Measurements from ENCODE around the gene SHC1.

DNA sequence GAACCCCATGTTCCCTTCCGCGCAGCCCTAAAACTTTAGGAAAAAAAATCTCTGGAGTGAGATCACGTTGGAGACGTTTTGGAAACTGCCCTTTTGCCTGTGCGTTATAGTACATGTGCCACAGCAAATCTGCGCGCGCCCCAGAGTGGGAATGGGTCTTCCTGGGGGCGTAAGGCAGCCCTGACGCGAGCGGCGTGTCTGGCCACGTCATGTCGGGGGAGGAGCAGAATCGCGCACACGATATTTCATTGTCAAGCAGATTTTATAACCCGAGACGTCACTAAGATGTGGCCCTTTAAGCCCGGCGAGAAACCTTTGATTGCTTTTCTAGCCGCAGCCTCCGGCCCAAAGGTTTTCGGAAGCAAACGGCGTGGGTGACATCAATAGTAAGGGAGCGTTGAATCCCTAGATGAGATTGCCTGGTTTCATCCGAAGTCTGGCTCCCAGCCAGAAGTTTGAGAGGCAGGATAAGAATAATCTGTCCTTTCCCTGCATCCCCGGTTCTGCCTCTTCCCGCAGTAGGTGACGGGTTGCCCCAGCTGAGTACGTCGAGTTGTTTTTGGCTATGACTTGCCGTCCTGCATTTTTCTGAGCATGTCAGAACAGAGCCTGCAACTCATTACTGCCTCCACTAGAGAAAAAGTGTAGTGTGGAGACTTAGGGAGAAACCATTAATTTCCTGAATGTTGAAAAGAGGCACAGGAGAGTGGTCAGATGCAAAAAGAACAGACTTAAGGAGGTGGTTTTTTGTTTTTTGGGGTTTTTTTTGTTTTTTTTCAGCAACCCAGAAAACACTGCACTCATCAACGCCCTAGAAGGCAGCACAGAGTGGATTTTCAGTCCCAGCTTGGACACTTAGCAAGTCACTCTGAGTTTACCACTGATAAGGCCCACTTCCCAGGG is 33.2 kb downstream of the SHC1 start:
- TF ChIP-seq, protein P1, sequence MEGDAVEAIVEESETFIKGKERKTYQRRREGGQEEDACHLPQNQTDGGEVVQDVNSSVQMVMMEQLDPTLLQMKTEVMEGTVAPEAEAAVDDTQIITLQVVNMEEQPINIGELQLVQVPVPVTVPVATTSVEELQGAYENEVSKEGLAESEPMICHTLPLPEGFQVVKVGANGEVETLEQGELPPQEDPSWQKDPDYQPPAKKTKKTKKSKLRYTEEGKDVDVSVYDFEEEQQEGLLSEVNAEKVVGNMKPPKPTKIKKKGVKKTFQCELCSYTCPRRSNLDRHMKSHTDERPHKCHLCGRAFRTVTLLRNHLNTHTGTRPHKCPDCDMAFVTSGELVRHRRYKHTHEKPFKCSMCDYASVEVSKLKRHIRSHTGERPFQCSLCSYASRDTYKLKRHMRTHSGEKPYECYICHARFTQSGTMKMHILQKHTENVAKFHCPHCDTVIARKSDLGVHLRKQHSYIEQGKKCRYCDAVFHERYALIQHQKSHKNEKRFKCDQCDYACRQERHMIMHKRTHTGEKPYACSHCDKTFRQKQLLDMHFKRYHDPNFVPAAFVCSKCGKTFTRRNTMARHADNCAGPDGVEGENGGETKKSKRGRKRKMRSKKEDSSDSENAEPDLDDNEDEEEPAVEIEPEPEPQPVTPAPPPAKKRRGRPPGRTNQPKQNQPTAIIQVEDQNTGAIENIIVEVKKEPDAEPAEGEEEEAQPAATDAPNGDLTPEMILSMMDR (IDR thresholded peaks at IDR 0.05), result peak in 3 of 4 experiments; percentile 23 to 51 (median 37)
- TF ChIP-seq POLR2A (IDR thresholded peaks at IDR 0.05) (peak; percentile 85), POLR2AphosphoS5 (IDR thresholded peaks at IDR 0.05) (peak; percentile 77)

Data from prostate gland (tissue), 2 donors.